ENCODE measurements around the gene PIGR. TPM values are rescaled to one million over a fixed set of nuclear protein-coding genes. Genes with fewer than 3 reads are reported as not detected.

PIGR gene
- total RNA-seq, 1 donor from 2014 or later: 0.06 TPM

GRCh38 chr1:206954459-206955342 lies 8.4 kb upstream of the PIGR start:
- H3K4me3 ChIP-seq (ENCODE audit: low read depth, low read length): no peak overlapping the region
- no peak for TF ChIP-seq CTCF (conservative IDR thresholded peaks at IDR 0.05; ENCODE audit: low read depth, low read length)
- no peak for DNase-seq (ENCODE audit: low read depth)

GRCh38 chr1:206953626-206954025 lies 7.4 kb upstream of the PIGR start:
- no peak for DNase-seq (ENCODE audit: low read depth)
- no peak overlapping the region for H3K4me3 ChIP-seq (ENCODE audit: low read depth, low read length)
- TF ChIP-seq CTCF (conservative IDR thresholded peaks at IDR 0.05; ENCODE audit: low read depth, low read length): no peak

GRCh38 chr1:206953126-206953525 lies 6.9 kb upstream of the PIGR start:
- H3K4me3 ChIP-seq (ENCODE audit: low read depth, low read length): no peak overlapping the region
- no peak for DNase-seq (ENCODE audit: low read depth)
- no peak for TF ChIP-seq CTCF (conservative IDR thresholded peaks at IDR 0.05; ENCODE audit: low read depth, low read length)

- peak overlapping the region; percentile 1 for H3K4me3 ChIP-seq (ENCODE audit: low read depth, low read length)
- TF ChIP-seq CTCF (conservative IDR thresholded peaks at IDR 0.05; ENCODE audit: low read depth, low read length): no peak
- DNase-seq (ENCODE audit: low read depth): no peak
Observed at GRCh38 chr1:206952171-206952570, 5.9 kb upstream of the PIGR start.

GRCh38 chr1:206951318-206952100 lies 5.2 kb upstream of the PIGR start:
- peak; percentile 26 for TF ChIP-seq CTCF (conservative IDR thresholded peaks at IDR 0.05; ENCODE audit: low read depth, low read length)
- no peak for DNase-seq (ENCODE audit: low read depth)
- peak overlapping the region; percentile 1 for H3K4me3 ChIP-seq (ENCODE audit: low read depth, low read length)

- TF ChIP-seq CTCF (conservative IDR thresholded peaks at IDR 0.05; ENCODE audit: low read depth, low read length): no peak
- no peak overlapping the region for H3K4me3 ChIP-seq (ENCODE audit: low read depth, low read length)
- DNase-seq (ENCODE audit: low read depth): no peak
Observed at GRCh38 chr1:206949641-206950040, 3.4 kb upstream of the PIGR start.
